Heart left ventricle (tissue), 16 donors: Measurements from ENCODE around the gene SERTAD2. TPM values are rescaled to one million over a fixed set of nuclear protein-coding genes. Genes with fewer than 3 reads are reported as not detected.

Experiments
- ATAC-seq, 4 donors: fragments of 200-7000 bp; cut with Tn5 transposase; one replicate each; pipeline ENCODE4 v1.9.1; 2020 to 2022; ENCODE audit warnings: moderate library complexity in 4 of 4, mild to moderate bottlenecking in 3 of 4, moderate number of reproducible peaks in 1 of 4
- DNase-seq, 5 donors: peaks; one replicate each; pipeline ENCODE4 v3.0.0-alpha.2; 2020
- H3K27ac ChIP-seq, 12 donors: fragments of 200-600 bp; sonication (generic) in 4 of 12; one replicate each; pipeline versions ENCODE4 v1.5.0 to v1.8.0; 2016 to 2022; ENCODE audit warnings: mild to moderate bottlenecking in 2 of 12
- H3K27me3 ChIP-seq, 9 donors: fragments of 200-600 bp; sonication (generic) in 2 of 9; one replicate each; pipeline versions ENCODE4 v1.5.1 to v1.8.0; 2016 to 2022; ENCODE audit warnings: mild to moderate bottlenecking in 3 of 9
- H3K36me3 ChIP-seq, 9 donors: fragments of 200-600 bp; sonication (generic) in 2 of 9; one replicate each; pipeline versions ENCODE4 v1.5.0 to v1.8.0; 2018 to 2022; ENCODE audit warnings: mild to moderate bottlenecking in 2 of 9
- H3K4me1 ChIP-seq, 12 donors: fragments of 200-600 bp; sonication (generic) in 4 of 12; one replicate each; pipeline versions ENCODE4 v1.5.0 to v1.8.0; 2016 to 2022; ENCODE audit warnings: mild to moderate bottlenecking in 3 of 12
- H3K4me3 ChIP-seq, 12 donors: fragments of 200-600 bp; sonication (generic) in 4 of 12; one replicate each; pipeline versions ENCODE4 v1.5.0 to v1.8.0; 2017 to 2022; ENCODE audit warnings: mild to moderate bottlenecking in 9 of 12, moderate library complexity in 4 of 12
- H3K9me3 ChIP-seq, 12 donors: fragments of 200-600 bp; sonication (generic) in 4 of 12; one replicate each; pipeline versions ENCODE4 v1.5.0 to v1.8.0; 2016 to 2022; ENCODE audit warnings: mild to moderate bottlenecking in 1 of 12
- CTCF ChIP-seq, 12 donors: fragments of 200-600 bp; sonication (generic) in 4 of 12; IDR thresholded peaks; one replicate each; pipeline versions ENCODE4 v1.5.0 to v1.8.0; 2018 to 2022; ENCODE audit warnings: antibody characterized with exemption in 12 of 12, mild to moderate bottlenecking in 5 of 12
- POLR2A ChIP-seq, 2 donors: fragments of 450-650 bp; IDR thresholded peaks; one replicate each; pipeline ENCODE4 v1.6.1; 2017; ENCODE audit warnings: antibody characterized with exemption in 2 of 2, mild to moderate bottlenecking in 2 of 2, moderate library complexity in 2 of 2
- WGBS, 4 donors: extraction: QIAGEN DNeasy Blood & Tissue Kit in 2 of 4; methylation state at CpG; one replicate each; pipeline versions ENCODE4 v1.1.5 to v1.1.7; 2013 to 2018; 5-methylcytosine and 5-hydroxymethylcytosine counted together
- intact Hi-C, 10 donors: fragments of 100-400 bp; cut with DNase I; formaldehyde crosslinking; loops; one replicate each; pipeline versions ENCODE4 v1.11.1 to v1.14.2; 2022
- polyA plus RNA-seq, 2 donors: library from polyadenylated mRNA; stranded (reverse); fragments of 200-250 nt; gene quantifications; one replicate each; pipeline ENCODE4 v1.2.3, GENCODE V29; 2013
- total RNA-seq, 9 donors: library from RNA; depleted of rRNA in 2 of 9; stranded (reverse); fragments of >200 nt in 2 of 9; fragmentation: NEBNext Ultra II Directional in 3 of 9; extraction: Animal tissue kit (Norgen Biotek cat#: 25700) in 3 of 9; gene quantifications; one replicate each; pipeline versions ENCODE4 v1.1.0 to v1.2.4, GENCODE V29; 2016 to 2023
- donor health status: ischemic (EF 13 %, LVEDD 7.1; RV severe dilation, severe dysfunction).
- donor health status: healthy with polysubstance abuse.
- donor health status: DM: no; HTN: yes; CAD: no.
- donor health status: DM: no; HTN: no; CAD: no.
- donor health status: ischemic (EF 25% LVEDD 6.9; RV normal size, moderate dysfunction).
- donor health status: ischemic (EF 25% LVEDD 5.7; RV mildly dilated, moderate dysfunction).
- donor health status: healthy.
- donor health status: DM: yes; HTN: yes; CAD: no.
- donor health status: ischemic (EF 35%, LVEDD 5.7; RV mildly dilated, moderate dysfunction).
- donor health status: nonischemic (EF 11% LVEDD 7.7; RV severe dilation, severe dysfunction).
- donor health status: DM: yes; HTN: yes; CAD: no.
- donor health status: PGD.
- donor health status: ischemic (EF 29% LVEDD 5.4; RV normal size, mild dysfunction).
- donor health status: nonischemic (EF 23%, LVEDD 6.1; RV moderate dilation, normal function).

SERTAD2 gene
- total and polyA plus RNA-seq, 11 donors: 5.1 to 21.6 (median 15.5) TPM

GRCh38 chr2:64641599-64641998 is 12.1 kb downstream of the SERTAD2 start:
- 74 to 77% (median 76%) methylated on average over 10 of the region's 10 CpGs for WGBS, 4 donors
- intact Hi-C loops: loop anchor here (5.0 to 10.0 kb wide), 5 partner anchors 34 to 193 kb away; partner anchors contain the start of gene AFTPH (in 2 of the 10)
- Histone ChIP-seq H3K36me3 (peaks cover 0 to 3% (median 0%) of the 10 kb centered on the region in 9 donors), H3K4me3 (no peak overlapping the region), H3K4me1 (peaks cover 10 to 86% (median 58%) of the 10 kb centered on the region in 12 donors), H3K9me3 (no peaks in the 10 kb centered on the region), H3K27me3 (no peaks in the 10 kb centered on the region), H3K27ac (no peak overlapping the region)
- TF ChIP-seq POLR2A (IDR thresholded peaks at IDR 0.05) (no peak), CTCF (IDR thresholded peaks at IDR 0.05) (no peak)
- DNase-seq (no peak), ATAC-seq (no peak)

GRCh38 chr2:64640153-64641044 is 13.3 kb downstream of the SERTAD2 start:
- no peak for DNase-seq
- Histone ChIP-seq H3K27ac (peak overlapping the region in 2 of 12 donors; percentile 8 to 35), H3K36me3 (peaks cover 0 to 11% (median 11%) of the 10 kb centered on the region in 9 donors), H3K4me1 (peaks cover 7 to 86% (median 47%) of the 10 kb centered on the region in 12 donors), H3K27me3 (no peaks in the 10 kb centered on the region), H3K9me3 (no peaks in the 10 kb centered on the region), H3K4me3 (no peak overlapping the region)
- no peak for ATAC-seq
- 64 to 73% (median 66%) methylated on average over 12 of the region's 12 CpGs for WGBS, 4 donors
- intact Hi-C loops: loop anchor here (5.0 to 10.0 kb wide), 5 partner anchors 33 to 194 kb away; partner anchors contain the start of gene AFTPH (in 2 of the 10)
- TF ChIP-seq POLR2A (IDR thresholded peaks at IDR 0.05): no peak
- no peak for TF ChIP-seq CTCF (IDR thresholded peaks at IDR 0.05)

- ATAC-seq (no peak), DNase-seq (no peak)
- Histone ChIP-seq H3K4me1 (peaks cover 7 to 84% (median 45%) of the 10 kb centered on the region in 12 donors), H3K4me3 (no peak overlapping the region), H3K27me3 (no peaks in the 10 kb centered on the region), H3K36me3 (peaks cover 0 to 18% (median 18%) of the 10 kb centered on the region in 9 donors), H3K9me3 (no peaks in the 10 kb centered on the region), H3K27ac (peak overlapping the region in 2 of 12 donors; percentile 8 to 35)
- intact Hi-C loops: loop anchor here (5.0 to 10.0 kb wide), 6 partner anchors 32 to 195 kb away; partner anchors contain the start of gene AFTPH (in 2 of the 10)
- TF ChIP-seq POLR2A (IDR thresholded peaks at IDR 0.05) (no peak), CTCF (IDR thresholded peaks at IDR 0.05) (no peak)
- 45 to 65% (median 59%) methylated on average over 2 of the region's 2 CpGs for WGBS, 4 donors
Observed at GRCh38 chr2:64639691-64640090, 14.0 kb downstream of the SERTAD2 start.

- H3K4me3 ChIP-seq: no peak overlapping the region
- TF ChIP-seq POLR2A (IDR thresholded peaks at IDR 0.05) (no peak), CTCF (IDR thresholded peaks at IDR 0.05) (no peak)
- 83 to 89% (median 85%) methylated on average over 4 of the region's 4 CpGs for WGBS, 4 donors
- H3K27me3 ChIP-seq: no peaks in the 10 kb centered on the region
- H3K4me1 ChIP-seq: peaks cover 0 to 82% (median 39%) of the 10 kb centered on the region in 12 donors
- H3K27ac ChIP-seq: no peak overlapping the region
- H3K9me3 ChIP-seq: no peaks in the 10 kb centered on the region
- DNase-seq (no peak), ATAC-seq (no peak)
- intact Hi-C loops: loop anchor here in 1 of 10 donors (5.0 kb wide), 1 partner anchor 41 kb away; no protein-coding TSS in a partner anchor
- H3K36me3 ChIP-seq: peaks cover 0 to 29% (median 28%) of the 10 kb centered on the region in 9 donors
Observed at GRCh38 chr2:64638502-64639120, 15.1 kb downstream of the SERTAD2 start.
